ENCODE measurements around the gene GPC6. TPM values are rescaled to one million over a fixed set of nuclear protein-coding genes. Genes with fewer than 3 reads are reported as not detected.

The GPC6 gene
- total RNA-seq, 2 donors from 2014 or later, result 1.6 to 4.0 TPM

DNA sequence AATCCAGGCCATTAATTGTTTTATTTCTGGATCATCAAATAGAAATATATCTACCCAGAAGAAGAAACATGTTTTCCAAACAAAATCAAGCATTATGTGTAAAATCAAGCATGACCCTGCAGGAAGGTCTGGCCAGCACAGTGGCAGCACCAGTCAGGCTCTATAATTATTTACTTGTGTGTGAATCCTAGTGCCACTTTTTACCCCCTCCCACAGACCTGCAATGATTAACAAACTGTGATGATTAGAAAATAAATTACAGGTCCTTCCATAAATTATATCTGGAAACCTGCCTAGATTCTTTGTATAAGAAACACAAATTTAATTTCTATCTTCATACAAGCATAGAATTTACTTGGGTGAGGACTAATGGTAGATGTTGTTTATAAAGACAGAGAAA lies 186.1 kb downstream of the GPC6 start:
- no peak for DNase-seq
- H3K27me3 ChIP-seq, result no peaks in the 10 kb centered on the region
- no peak overlapping the region for H3K4me3 ChIP-seq
- TF ChIP-seq POLR2A (IDR thresholded peaks at IDR 0.05), result no peak
- no peak for TF ChIP-seq CTCF (IDR thresholded peaks at IDR 0.05)
- no peak overlapping the region for H3K27ac ChIP-seq
- intact Hi-C loops (cut with DNase I), result no loop called here
- H3K36me3 ChIP-seq (replicated peaks in 1 of 2; ENCODE audit: insufficient read depth in 1 of 2, low read depth in 2 of 2), result no peaks in the 10 kb centered on the region
- no peak for ATAC-seq
- no peaks in the 10 kb centered on the region for H3K9me3 ChIP-seq
- H3K4me1 ChIP-seq, result no peaks in the 10 kb centered on the region

GRCh38 chr13:93413972-93414717 lies 187.5 kb downstream of the GPC6 start:
- Histone ChIP-seq H3K36me3 (replicated peaks in 1 of 2; ENCODE audit: insufficient read depth in 1 of 2, low read depth in 2 of 2) (no peaks in the 10 kb centered on the region), H3K4me1 (no peaks in the 10 kb centered on the region), H3K27ac (no peak overlapping the region), H3K4me3 (no peak overlapping the region), H3K9me3 (no peaks in the 10 kb centered on the region), H3K27me3 (no peaks in the 10 kb centered on the region)
- ATAC-seq (no peak), DNase-seq (no peak)
- WGBS, 2 donors, result 66 to 68% methylated on average over 8 of the region's 8 CpGs
- intact Hi-C loops (cut with DNase I), result no loop called here
- TF ChIP-seq CTCF (IDR thresholded peaks at IDR 0.05) (no peak), POLR2A (IDR thresholded peaks at IDR 0.05) (no peak)

DNA sequence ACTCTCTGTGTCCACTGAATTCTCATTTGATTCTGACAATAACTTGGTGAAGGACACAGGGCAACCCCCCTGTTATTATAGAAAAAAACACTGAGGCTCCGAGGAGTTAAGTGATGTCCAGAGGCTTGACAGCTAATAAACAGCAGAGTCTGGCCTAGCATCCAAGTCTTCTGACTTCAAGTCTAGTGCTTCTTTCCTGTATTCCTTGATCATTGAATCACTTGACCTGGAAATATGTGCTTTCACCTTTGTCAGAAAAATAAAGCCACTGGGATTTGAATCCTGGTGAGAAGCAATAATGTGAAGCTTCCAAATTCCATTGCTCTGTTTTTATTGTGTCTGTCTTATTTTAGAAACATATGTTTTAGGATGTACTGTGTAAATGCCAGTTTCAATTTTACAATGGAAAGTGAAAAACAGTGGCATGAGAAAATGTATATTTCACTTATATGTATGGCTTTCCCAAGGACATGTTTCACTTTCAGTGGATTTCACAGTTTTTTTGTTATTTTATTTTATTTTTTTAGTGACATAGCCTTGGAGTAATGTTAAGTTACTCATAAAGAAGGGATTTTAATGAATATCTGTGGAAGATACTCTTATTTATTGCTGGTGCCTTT lies 190.2 kb downstream of the GPC6 start:
- 44 to 84% methylated on average over 1 of the region's 1 CpG for WGBS, 2 donors
- no peak overlapping the region for H3K4me3 ChIP-seq
- DNase-seq (no peak), ATAC-seq (no peak)
- no peaks in the 10 kb centered on the region for H3K36me3 ChIP-seq (replicated peaks in 1 of 2; ENCODE audit: insufficient read depth in 1 of 2, low read depth in 2 of 2)
- no peak for TF ChIP-seq POLR2A (IDR thresholded peaks at IDR 0.05)
- TF ChIP-seq CTCF (IDR thresholded peaks at IDR 0.05), result no peak
- no peaks in the 10 kb centered on the region for H3K27me3 ChIP-seq
- no peaks in the 10 kb centered on the region for H3K4me1 ChIP-seq
- intact Hi-C loops (cut with DNase I), result no loop called here
- no peak overlapping the region for H3K27ac ChIP-seq
- H3K9me3 ChIP-seq, result no peaks in the 10 kb centered on the region

DNA sequence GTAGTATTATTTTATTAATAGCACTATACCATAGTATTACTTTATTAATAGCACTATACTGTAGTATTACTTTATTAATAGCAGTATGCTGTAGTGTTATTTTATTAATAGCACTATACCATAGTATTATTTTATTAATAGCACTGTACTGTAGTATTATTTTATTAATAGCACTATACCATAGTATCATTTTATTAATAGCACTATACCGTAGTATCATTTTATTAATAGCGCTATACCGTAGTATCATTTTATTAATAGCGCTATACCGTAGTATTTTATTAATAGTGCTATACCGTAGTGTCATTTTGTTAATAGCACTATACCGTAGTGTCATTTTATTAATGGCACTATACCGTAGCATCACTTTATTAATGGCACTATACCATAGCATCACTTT lies 191.8 kb downstream of the GPC6 start:
- Histone ChIP-seq H3K4me1 (no peaks in the 10 kb centered on the region), H3K36me3 (replicated peaks in 1 of 2; ENCODE audit: insufficient read depth in 1 of 2, low read depth in 2 of 2) (no peaks in the 10 kb centered on the region), H3K27ac (no peak overlapping the region), H3K4me3 (no peak overlapping the region), H3K27me3 (no peaks in the 10 kb centered on the region), H3K9me3 (no peaks in the 10 kb centered on the region)
- 92 to 94% methylated on average over 8 of the region's 8 CpGs for WGBS, 2 donors
- ATAC-seq (no peak), DNase-seq (no peak)
- intact Hi-C loops (cut with DNase I), result no loop called here
- TF ChIP-seq CTCF (IDR thresholded peaks at IDR 0.05), result no peak
- TF ChIP-seq POLR2A (IDR thresholded peaks at IDR 0.05), result no peak

GRCh38 chr13:93420206-93420605 lies 193.6 kb downstream of the GPC6 start:
- Histone ChIP-seq H3K36me3 (replicated peaks in 1 of 2; ENCODE audit: insufficient read depth in 1 of 2, low read depth in 2 of 2) (no peaks in the 10 kb centered on the region), H3K4me1 (no peaks in the 10 kb centered on the region), H3K27ac (no peak overlapping the region), H3K9me3 (no peaks in the 10 kb centered on the region), H3K27me3 (no peaks in the 10 kb centered on the region), H3K4me3 (no peak overlapping the region)
- no peak for TF ChIP-seq POLR2A (IDR thresholded peaks at IDR 0.05)
- no peak for TF ChIP-seq CTCF (IDR thresholded peaks at IDR 0.05)
- WGBS, 2 donors, result 56 to 80% methylated on average over 1 of the region's 1 CpG
- ATAC-seq, result no peak
- intact Hi-C loops (cut with DNase I), result no loop called here
- DNase-seq, result no peak
